ENCODE data around the gene KRTAP4-3.
"Not testable (repeated sequence)": the region's sequence is repeated elsewhere in the genome, so short reads cannot be mapped to it uniquely, and the experiment has no call there.

GRCh38 chr17:41160190-41160589 is 7.8 kb downstream of the KRTAP4-3 start:
- TF ChIP-seq CTCF, POLR2A (IDR thresholded peaks at IDR 0.05): not testable (repeated sequence)

Data from uterus (tissue), 2 donors.